PC-9 (cell line): Measurements from ENCODE around the gene OR13C2. TPM values are rescaled to one million over a fixed set of nuclear protein-coding genes. Genes with fewer than 3 reads are reported as not detected.
"Not testable (repeated sequence)": the region's sequence is repeated elsewhere in the genome, so short reads cannot be mapped to it uniquely, and the experiment has no call there.

Source experiments
- BruUV-seq: library from RNA; stranded (reverse); fragments of 400-500 nt; replicated peaks from 2 replicates; lab custom pipeline; 2021; lab: Mats Ljungman, UMichigan
- CTCF ChIA-PET: fragments of 300-600 bp; sonication (Branson Sonifier 250); formaldehyde crosslinking; loops from one replicate; lab custom pipeline; 2022; ENCODE audit warnings: antibody characterized with exemption; lab: Charles Lee
- POLR2A ChIA-PET: fragments of 300-600 bp; sonication (Branson Sonifier 250); formaldehyde crosslinking; loops from one replicate; lab custom pipeline; 2022; ENCODE audit warnings: antibody characterized with exemption; ENCODE audit not compliant: unreplicated experiment; lab: Charles Lee
- DNase-seq, 2 experiments: peaks; one replicate each; pipeline versions ENCODE4 v3.0.0 to v3.0.0-alpha.2; 2015 to 2022; ENCODE audit warnings: mixed read lengths in 1 of 2
- H2AFZ ChIP-seq: fragments of 200-600 bp; sonication (generic); 2 replicates; pipeline ENCODE4 v1.8.1; 2017; ENCODE audit warnings: antibody characterized with exemption
- H3F3A ChIP-seq: fragments of 200-600 bp; sonication (generic); 2 replicates; pipeline ENCODE4 v1.8.1; 2017; ENCODE audit warnings: antibody characterized with exemption, mild to moderate bottlenecking, low read depth; ENCODE audit not compliant: insufficient read depth
- H3K27ac ChIP-seq: fragments of 200-600 bp; sonication (generic); 2 replicates; pipeline ENCODE4 v1.6.1; 2016; ENCODE audit warnings: mixed run types
- H3K27me3 ChIP-seq: fragments of 200-600 bp; sonication (generic); 2 replicates; pipeline ENCODE4 v1.6.1; 2016; ENCODE audit warnings: low read depth, mixed run types; ENCODE audit not compliant: insufficient read depth
- H3K36me3 ChIP-seq: fragments of 200-600 bp; sonication (generic); 2 replicates; pipeline ENCODE4 v1.6.1; 2016; ENCODE audit warnings: low read depth, mixed run types
- H3K4me1 ChIP-seq: fragments of 200-600 bp; sonication (generic); replicated peaks from 2 replicates; pipeline ENCODE4 v1.6.1; 2016; ENCODE audit warnings: mixed run types; ENCODE audit not compliant: insufficient read depth
- H3K4me2 ChIP-seq: fragments of 200-600 bp; sonication (generic); 2 replicates; pipeline ENCODE4 v1.6.1; 2017; ENCODE audit warnings: mixed run types
- H3K4me3 ChIP-seq: fragments of 200-600 bp; sonication (generic); 2 replicates; pipeline ENCODE4 v1.6.1; 2016; ENCODE audit warnings: mixed run types
- H3K79me2 ChIP-seq: fragments of 200-600 bp; sonication (generic); 2 replicates; pipeline ENCODE4 v1.6.1; 2017; ENCODE audit warnings: low read depth, mixed run types
- H3K9me2 ChIP-seq: fragments of 200-600 bp; sonication (generic); 2 replicates; pipeline ENCODE4 v1.8.1; 2017; ENCODE audit warnings: mild to moderate bottlenecking; ENCODE audit not compliant: insufficient read depth
- H3K9me3 ChIP-seq: fragments of 200-600 bp; sonication (generic); 2 replicates; pipeline ENCODE4 v1.8.1; 2016; ENCODE audit warnings: low read depth; ENCODE audit not compliant: insufficient read depth
- H4K20me1 ChIP-seq: fragments of 200-600 bp; sonication (generic); 2 replicates; pipeline ENCODE4 v1.8.1; 2017; ENCODE audit not compliant: insufficient read depth
- EZH2 ChIP-seq: fragments of 200-600 bp; sonication (generic); IDR thresholded peaks from 2 replicates; pipeline ENCODE4 v1.8.0; 2017; ENCODE audit warnings: antibody characterized with exemption, low read depth
- intact Hi-C: fragments of 100-400 bp; cut with micrococcal nuclease; formaldehyde crosslinking; loops from one replicate; pipeline ENCODE4 v1.10.0; 2022; ENCODE audit not compliant: unreplicated experiment
- total RNA-seq: library from RNA; stranded (reverse); gene quantifications from 2 replicates; pipeline ENCODE4 v1.2.3, GENCODE V29; 2021
- TF ChIP-seq, protein P1 (sequence below): fragments of 200-600 bp; sonication (generic); conservative IDR thresholded peaks from 2 replicates; pipeline ENCODE4 v1.6.1; 2017; ENCODE audit warnings: mixed run types, antibody characterized with exemption, mild to moderate bottlenecking, moderate library complexity

Gene OR13C2
- total RNA-seq, 1 experiment from 2014 or later: not detected

DNA sequence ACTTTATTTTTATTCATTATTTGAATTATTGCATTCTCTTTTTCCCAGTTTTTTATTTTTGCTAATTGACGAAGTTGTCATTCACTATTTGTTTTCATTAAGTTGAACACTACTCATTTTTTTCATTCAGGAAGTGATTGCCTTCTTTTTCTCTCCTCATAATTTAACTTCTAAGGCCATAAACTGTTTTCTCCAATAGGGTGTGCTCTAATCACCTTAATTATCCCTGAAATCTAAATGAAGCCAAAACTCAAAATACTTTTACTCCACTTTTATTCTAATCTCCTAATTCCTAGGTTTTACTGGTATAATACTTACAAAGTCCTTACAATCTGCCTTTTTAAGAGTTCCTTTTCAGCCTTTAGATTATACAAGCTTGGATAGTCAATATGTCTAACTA, 2.9 kb upstream of the OR13C2 start:
- Histone ChIP-seq H3K4me2 (no peak overlapping the region), H4K20me1 (no peaks in the 10 kb centered on the region), H3K36me3 (no peaks in the 10 kb centered on the region), H3K27me3 (no peaks in the 10 kb centered on the region), H3F3A (no peaks in the 10 kb centered on the region), H3K9me3 (no peaks in the 10 kb centered on the region), H3K4me1 (no peaks in the 10 kb centered on the region), H2AFZ (no peak overlapping the region), H3K27ac (no peak overlapping the region), H3K9me2 (no peaks in the 10 kb centered on the region), H3K79me2 (no peaks in the 10 kb centered on the region), H3K4me3 (no peak overlapping the region)
- ChIA-PET CTCF (no interaction called here), POLR2A (no interaction called here)
- TF ChIP-seq EZH2: no peak
- TF ChIP-seq, protein P1, sequence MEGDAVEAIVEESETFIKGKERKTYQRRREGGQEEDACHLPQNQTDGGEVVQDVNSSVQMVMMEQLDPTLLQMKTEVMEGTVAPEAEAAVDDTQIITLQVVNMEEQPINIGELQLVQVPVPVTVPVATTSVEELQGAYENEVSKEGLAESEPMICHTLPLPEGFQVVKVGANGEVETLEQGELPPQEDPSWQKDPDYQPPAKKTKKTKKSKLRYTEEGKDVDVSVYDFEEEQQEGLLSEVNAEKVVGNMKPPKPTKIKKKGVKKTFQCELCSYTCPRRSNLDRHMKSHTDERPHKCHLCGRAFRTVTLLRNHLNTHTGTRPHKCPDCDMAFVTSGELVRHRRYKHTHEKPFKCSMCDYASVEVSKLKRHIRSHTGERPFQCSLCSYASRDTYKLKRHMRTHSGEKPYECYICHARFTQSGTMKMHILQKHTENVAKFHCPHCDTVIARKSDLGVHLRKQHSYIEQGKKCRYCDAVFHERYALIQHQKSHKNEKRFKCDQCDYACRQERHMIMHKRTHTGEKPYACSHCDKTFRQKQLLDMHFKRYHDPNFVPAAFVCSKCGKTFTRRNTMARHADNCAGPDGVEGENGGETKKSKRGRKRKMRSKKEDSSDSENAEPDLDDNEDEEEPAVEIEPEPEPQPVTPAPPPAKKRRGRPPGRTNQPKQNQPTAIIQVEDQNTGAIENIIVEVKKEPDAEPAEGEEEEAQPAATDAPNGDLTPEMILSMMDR: peak; percentile 43; the same call in 1 of the 2 replicates
- intact Hi-C loops: no loop called here
- no peak for DNase-seq
- no TSS peak for BruUV-seq

DNA sequence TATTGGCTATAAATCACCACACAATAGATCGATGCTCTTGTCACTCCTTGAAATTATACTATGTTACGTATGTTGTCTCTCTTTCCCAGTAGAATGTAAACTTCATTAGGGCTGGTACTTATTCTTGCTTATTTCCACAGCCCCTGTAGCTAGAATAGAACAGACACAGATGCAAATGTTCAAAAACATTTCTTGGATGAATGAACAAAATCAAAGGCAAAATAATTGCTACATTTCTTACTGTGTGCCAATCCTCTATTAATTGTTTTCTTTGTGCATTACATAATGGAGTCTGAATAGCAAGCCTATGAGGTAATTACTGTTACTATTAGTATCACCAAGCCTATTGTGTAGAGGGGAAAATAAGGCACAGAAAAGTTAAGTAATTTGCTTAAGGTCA, 725 bp upstream of the OR13C2 start:
- Histone ChIP-seq H3K27ac (no peak overlapping the region), H3K79me2 (no peaks in the 10 kb centered on the region), H3K36me3 (no peaks in the 10 kb centered on the region), H3K27me3 (no peaks in the 10 kb centered on the region), H4K20me1 (no peaks in the 10 kb centered on the region), H3K9me2 (no peaks in the 10 kb centered on the region), H3K4me3 (no peak overlapping the region), H2AFZ (no peak overlapping the region), H3F3A (no peaks in the 10 kb centered on the region), H3K4me2 (no peak overlapping the region), H3K9me3 (no peaks in the 10 kb centered on the region), H3K4me1 (no peaks in the 10 kb centered on the region)
- DNase-seq: no peak
- BruUV-seq: no TSS peak
- CTCF ChIA-PET: no interaction called here
- TF ChIP-seq, protein P1: no peak
- TF ChIP-seq EZH2: no peak
- POLR2A ChIA-PET: no interaction called here
- intact Hi-C loops: no loop called here

- intact Hi-C loops: no loop called here
These were observed 626 bp downstream of the OR13C2 start for GRCh38 chr9:104604801-104605200.

GRCh38 chr9:104599313-104599712, 6.1 kb downstream of the OR13C2 start, which contains the start of gene OR13C5:
Gene OR13C5, minus strand, starts transcription at chr9:104599413. Its CDS starts 0 bp downstream, at chr9:104599413.
- H3K4me2 ChIP-seq, H3K9me2 ChIP-seq, DNase-seq, H4K20me1 ChIP-seq, H3K36me3 ChIP-seq, H3K27me3 ChIP-seq, H3K9me3 ChIP-seq, H3K79me2 ChIP-seq, intact Hi-C loops, CTCF ChIA-PET, BruUV-seq, H3K27ac ChIP-seq, H2AFZ ChIP-seq, H3K4me3 ChIP-seq, H3K4me1 ChIP-seq, H3F3A ChIP-seq: not testable (repeated sequence)
- POLR2A ChIA-PET: interaction anchor here (0.7 kb wide), 1 partner anchor 484 kb away, joined by 6 read pairs; no protein-coding TSS in a partner anchor

More at GRCh38 chr9:104604801-104605200, 626 bp downstream of the OR13C2 start:
- Histone ChIP-seq H3K9me3 (no peaks in the 10 kb centered on the region), H2AFZ (no peak overlapping the region), H3K27me3 (no peaks in the 10 kb centered on the region), H3K4me1 (no peaks in the 10 kb centered on the region), H3K79me2 (no peaks in the 10 kb centered on the region), H3K27ac (no peak overlapping the region), H3K4me3 (no peak overlapping the region), H3F3A (no peaks in the 10 kb centered on the region), H3K36me3 (no peaks in the 10 kb centered on the region), H3K4me2 (no peak overlapping the region), H4K20me1 (no peaks in the 10 kb centered on the region), H3K9me2 (no peaks in the 10 kb centered on the region)
- DNase-seq: no peak
- ChIA-PET CTCF (no interaction called here), POLR2A (no interaction called here)
- BruUV-seq: no TSS peak
- TF ChIP-seq EZH2: no peak
- TF ChIP-seq, protein P1: no peak

GRCh38 chr9:104598749-104599148, 6.7 kb downstream of the OR13C2 start:
- intact Hi-C loops, BruUV-seq, H3K4me2 ChIP-seq, H3K79me2 ChIP-seq, H3K36me3 ChIP-seq, DNase-seq, H4K20me1 ChIP-seq, H3K27me3 ChIP-seq, H2AFZ ChIP-seq, CTCF ChIA-PET, H3K9me3 ChIP-seq, H3K27ac ChIP-seq, H3K4me3 ChIP-seq, H3K4me1 ChIP-seq, H3F3A ChIP-seq, H3K9me2 ChIP-seq: not testable (repeated sequence)
- POLR2A ChIA-PET: interaction anchor here (0.7 kb wide), 1 partner anchor 483 kb away, joined by 6 read pairs; no protein-coding TSS in a partner anchor
